IgD-negative memory B cell (primary cell): ENCODE results near the gene ROCK2. TPM values are rescaled to one million over a fixed set of nuclear protein-coding genes. Genes with fewer than 3 reads are reported as not detected.

Experiments used
- H3K27ac Mint-ChIP-seq, 3 donors: one replicate each; pipeline ENCODE4 v1.8.0; 2020 to 2022; ENCODE audit warnings: mild to moderate bottlenecking in 3 of 3, mixed read lengths in 3 of 3, moderate library complexity in 1 of 3
- H3K27me3 Mint-ChIP-seq: one replicate; pipeline ENCODE4 v1.8.0; 2021; ENCODE audit warnings: mixed read lengths
- H3K36me3 Mint-ChIP-seq: one replicate; pipeline ENCODE4 v1.8.0; 2020; ENCODE audit warnings: mild to moderate bottlenecking, mixed read lengths
- H3K4me1 Mint-ChIP-seq, 3 donors: one replicate each; pipeline ENCODE4 v1.8.0; 2020 to 2022; ENCODE audit warnings: mixed read lengths in 3 of 3, mild to moderate bottlenecking in 1 of 3
- H3K4me3 Mint-ChIP-seq, 4 donors: one replicate each; pipeline ENCODE4 v1.8.0; 2020 to 2022; ENCODE audit warnings: mild to moderate bottlenecking in 4 of 4, mixed read lengths in 4 of 4, moderate library complexity in 3 of 4
- H3K9me3 Mint-ChIP-seq, 3 donors: one replicate each; pipeline ENCODE4 v1.8.0; 2020 to 2021; ENCODE audit warnings: mixed read lengths in 3 of 3, mild to moderate bottlenecking in 1 of 3
- polyA plus RNA-seq: library from polyadenylated mRNA; unstranded; fragments of 300-500 nt; fragmentation: Illumina TruSeq; gene quantifications from one replicate; pipeline ENCODE4 v1.2.3, GENCODE V29; 2021

Gene ROCK2
- polyA plus RNA-seq, 1 donor from 2014 or later, result 13.3 TPM

GRCh38 chr2:11140492-11140891 is 203.9 kb downstream of the ROCK2 start:
- Mint-ChIP-seq H3K4me1 (peaks cover 3% of the 10 kb centered on the region in 3 donors), H3K36me3 (peaks cover 3% of the 10 kb centered on the region), H3K27me3 (peaks cover 10% of the 10 kb centered on the region), H3K27ac (no peak overlapping the region), H3K9me3 (peaks cover 0 to 2% (median 0%) of the 10 kb centered on the region in 3 donors), H3K4me3 (no peak overlapping the region)

GRCh38 chr2:11134349-11134748 is 210.1 kb downstream of the ROCK2 start:
- Mint-ChIP-seq H3K4me3 (peak overlapping the region in 3 of 4 donors; percentile 8 to 62 (median 39)), H3K36me3 (peaks cover 5% of the 10 kb centered on the region), H3K27ac (peak overlapping the region in 1 of 3 donors; percentile 81), H3K4me1 (peaks cover 8 to 12% (median 9%) of the 10 kb centered on the region in 3 donors), H3K9me3 (no peaks in the 10 kb centered on the region), H3K27me3 (no peaks in the 10 kb centered on the region)

GRCh38 chr2:11133936-11134320 is 210.5 kb downstream of the ROCK2 start:
- peak overlapping the region in 1 of 3 donors; percentile 22 for H3K27ac Mint-ChIP-seq
- peak overlapping the region in 2 of 4 donors; percentile 13 to 62 for H3K4me3 Mint-ChIP-seq
- peaks cover 8 to 12% (median 9%) of the 10 kb centered on the region in 3 donors for H3K4me1 Mint-ChIP-seq
- no peaks in the 10 kb centered on the region for H3K9me3 Mint-ChIP-seq
- H3K36me3 Mint-ChIP-seq, result peaks cover 5% of the 10 kb centered on the region
- no peaks in the 10 kb centered on the region for H3K27me3 Mint-ChIP-seq

- peaks cover 5% of the 10 kb centered on the region for H3K36me3 Mint-ChIP-seq
- H3K27ac Mint-ChIP-seq, result peak overlapping the region; percentile 22 to 87 (median 78)
- H3K9me3 Mint-ChIP-seq, result no peaks in the 10 kb centered on the region
- peak overlapping the region; percentile 62 to 96 (median 89) for H3K4me3 Mint-ChIP-seq
- peaks cover 8 to 13% (median 9%) of the 10 kb centered on the region in 3 donors for H3K4me1 Mint-ChIP-seq
- no peaks in the 10 kb centered on the region for H3K27me3 Mint-ChIP-seq
Observed at GRCh38 chr2:11133238-11133935, 211.0 kb downstream of the ROCK2 start.

GRCh38 chr2:11132036-11132671 is 212.3 kb downstream of the ROCK2 start:
- H3K4me3 Mint-ChIP-seq, result peak overlapping the region; percentile 62 to 96 (median 89)
- H3K9me3 Mint-ChIP-seq, result no peaks in the 10 kb centered on the region
- H3K27ac Mint-ChIP-seq, result peak overlapping the region; percentile 1 to 87 (median 78)
- H3K27me3 Mint-ChIP-seq, result no peaks in the 10 kb centered on the region
- peaks cover 5% of the 10 kb centered on the region for H3K36me3 Mint-ChIP-seq
- H3K4me1 Mint-ChIP-seq, result peaks cover 8 to 16% (median 11%) of the 10 kb centered on the region in 3 donors

- Mint-ChIP-seq H3K4me3 (peak overlapping the region in 3 of 4 donors; percentile 28 to 58 (median 42)), H3K36me3 (peaks cover 5% of the 10 kb centered on the region), H3K27me3 (no peaks in the 10 kb centered on the region), H3K4me1 (peaks cover 8 to 16% (median 11%) of the 10 kb centered on the region in 3 donors), H3K27ac (peak overlapping the region in 1 of 3 donors; percentile 87), H3K9me3 (no peaks in the 10 kb centered on the region)
Observed at GRCh38 chr2:11131166-11131920, 213.1 kb downstream of the ROCK2 start.

Other genes starting within 250 kb of the ROCK2 start
- gene SLC66A3, start 189.2 kb downstream of the ROCK2 start, polyA plus RNA-seq, result 48.6 TPM
- 4.4 TPM for gene E2F6, start 121.5 kb upstream of the ROCK2 start, polyA plus RNA-seq
- not detected for gene GREB1, start 189.4 kb upstream of the ROCK2 start, polyA plus RNA-seq